Mammary epithelial cell (primary cell): ENCODE measurements around the gene PAX2.

Source experiments
- CTCF ChIP-seq, 2 donors: IDR thresholded peaks in 1 of 2; conservative IDR thresholded peaks in 1 of 2; 2 replicates each; pipeline ENCODE4 v1.5.1; 2011 to 2012; ENCODE audit warnings: inconsistent platforms in 2 of 2, low read length in 2 of 2, mild to moderate bottlenecking in 2 of 2, control low read depth in 1 of 2, low read depth in 1 of 2; ENCODE audit not compliant: insufficient read depth in 1 of 2; ENCODE audit errors: extremely low read depth in 1 of 2
- EZH2 ChIP-seq: IDR thresholded peaks from 2 replicates; pipeline ENCODE4 v1.6.1; 2012; ENCODE audit warnings: low read length, inconsistent platforms, borderline replicate concordance

- no peak for TF ChIP-seq CTCF (conservative IDR thresholded peaks at IDR 0.05 in 1 of 2, IDR thresholded peaks at IDR 0.05 in 1 of 2; ENCODE audit: extremely low read depth in 1 of 2, insufficient read depth in 1 of 2, low read depth in 1 of 2, low read length in 2 of 2)
- TF ChIP-seq EZH2, result peak; percentile 36
Measured at GRCh38 chr10:100866010-100866409, 120.6 kb downstream of the PAX2 start.
